ENCODE data around the gene GRM7. TPM values are rescaled to one million over a fixed set of nuclear protein-coding genes. Genes with fewer than 3 reads are reported as not detected.

Gene GRM7
- polyA plus RNA-seq, 1 donor from 2014 or later: 23.8 TPM

DNA sequence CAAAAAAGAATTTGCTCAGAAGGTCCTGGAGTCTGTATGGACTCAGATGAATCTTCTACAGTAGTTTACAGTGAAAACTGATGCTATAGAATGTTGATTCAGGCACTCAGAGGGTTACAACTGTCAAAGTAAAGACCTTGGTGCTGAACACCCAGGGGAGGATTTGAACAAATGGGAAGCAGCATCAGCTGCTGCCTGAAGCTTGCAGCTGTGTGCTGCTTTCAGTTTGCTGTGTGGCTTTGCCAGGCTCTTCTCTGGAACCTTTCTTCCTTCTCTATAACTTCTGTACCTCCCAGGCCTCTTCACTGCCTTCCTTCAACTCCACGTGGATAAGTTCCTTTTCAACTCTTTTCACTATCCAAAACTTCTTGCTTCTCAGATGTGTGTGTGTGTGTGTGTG lies 214.2 kb downstream of the GRM7 start:
- TF ChIP-seq RAD21 (conservative IDR thresholded peaks at IDR 0.05): no peak
- no peak for TF ChIP-seq SMC3 (conservative IDR thresholded peaks at IDR 0.05; ENCODE audit: poor library complexity)
- TF ChIP-seq REST (IDR thresholded peaks at IDR 0.05; ENCODE audit: borderline replicate concordance): no peak
- no peak for TF ChIP-seq TAF1 (IDR thresholded peaks at IDR 0.05; ENCODE audit: low read depth)
- TF ChIP-seq, protein P1, sequence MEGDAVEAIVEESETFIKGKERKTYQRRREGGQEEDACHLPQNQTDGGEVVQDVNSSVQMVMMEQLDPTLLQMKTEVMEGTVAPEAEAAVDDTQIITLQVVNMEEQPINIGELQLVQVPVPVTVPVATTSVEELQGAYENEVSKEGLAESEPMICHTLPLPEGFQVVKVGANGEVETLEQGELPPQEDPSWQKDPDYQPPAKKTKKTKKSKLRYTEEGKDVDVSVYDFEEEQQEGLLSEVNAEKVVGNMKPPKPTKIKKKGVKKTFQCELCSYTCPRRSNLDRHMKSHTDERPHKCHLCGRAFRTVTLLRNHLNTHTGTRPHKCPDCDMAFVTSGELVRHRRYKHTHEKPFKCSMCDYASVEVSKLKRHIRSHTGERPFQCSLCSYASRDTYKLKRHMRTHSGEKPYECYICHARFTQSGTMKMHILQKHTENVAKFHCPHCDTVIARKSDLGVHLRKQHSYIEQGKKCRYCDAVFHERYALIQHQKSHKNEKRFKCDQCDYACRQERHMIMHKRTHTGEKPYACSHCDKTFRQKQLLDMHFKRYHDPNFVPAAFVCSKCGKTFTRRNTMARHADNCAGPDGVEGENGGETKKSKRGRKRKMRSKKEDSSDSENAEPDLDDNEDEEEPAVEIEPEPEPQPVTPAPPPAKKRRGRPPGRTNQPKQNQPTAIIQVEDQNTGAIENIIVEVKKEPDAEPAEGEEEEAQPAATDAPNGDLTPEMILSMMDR (IDR thresholded peaks at IDR 0.05; ENCODE audit: poor library complexity, severe bottlenecking): no peak
- no peak for TF ChIP-seq EZH2 (IDR thresholded peaks at IDR 0.05; ENCODE audit: borderline replicate concordance, insufficient read depth, low read length, poor library complexity, severe bottlenecking)
- TF ChIP-seq EP300 (conservative IDR thresholded peaks at IDR 0.05; ENCODE audit: poor library complexity, severe bottlenecking): no peak
- TF ChIP-seq POLR2AphosphoS5 (IDR thresholded peaks at IDR 0.05): no peak
- TF ChIP-seq MXI1 (conservative IDR thresholded peaks at IDR 0.05; ENCODE audit: poor library complexity, severe bottlenecking): no peak
- Histone ChIP-seq H3K36me3 (ENCODE audit: insufficient read depth, low read length) (no peaks in the 10 kb centered on the region), H3K9me3 (ENCODE audit: low read length) (no peaks in the 10 kb centered on the region), H4K20me1 (ENCODE audit: insufficient read depth) (no peaks in the 10 kb centered on the region), H3K9ac (ENCODE audit: low read length) (no peak overlapping the region), H3K4me2 (ENCODE audit: low read length) (no peak overlapping the region), H3K4me3 (ENCODE audit: low read length) (no peak overlapping the region), H3K9me2 (ENCODE audit: insufficient read depth, low read length) (no peaks in the 10 kb centered on the region), H3K27ac (ENCODE audit: low read length) (no peak overlapping the region), H2AFZ (ENCODE audit: low read depth, low read length) (no peak overlapping the region), H3K79me2 (replicated peaks; ENCODE audit: insufficient read depth, low read length) (no peaks in the 10 kb centered on the region), H3F3A (ENCODE audit: insufficient read depth, low read length, poor library complexity, severe bottlenecking) (no peaks in the 10 kb centered on the region), H3K27me3 (ENCODE audit: insufficient read depth, low read depth, low read length) (no peaks in the 10 kb centered on the region)

GRCh38 chr3:7075901-7076300 lies 215.0 kb downstream of the GRM7 start:
- no peaks in the 10 kb centered on the region for H3K27me3 ChIP-seq (ENCODE audit: insufficient read depth, low read depth, low read length)
- TF ChIP-seq TAF1 (IDR thresholded peaks at IDR 0.05; ENCODE audit: low read depth): no peak
- H3K27ac ChIP-seq (ENCODE audit: low read length): no peak overlapping the region
- no peaks in the 10 kb centered on the region for H3K36me3 ChIP-seq (ENCODE audit: insufficient read depth, low read length)
- H3F3A ChIP-seq (ENCODE audit: insufficient read depth, low read length, poor library complexity, severe bottlenecking): no peaks in the 10 kb centered on the region
- H3K9me2 ChIP-seq (ENCODE audit: insufficient read depth, low read length): no peaks in the 10 kb centered on the region
- H4K20me1 ChIP-seq (ENCODE audit: insufficient read depth): no peaks in the 10 kb centered on the region
- no peaks in the 10 kb centered on the region for H3K79me2 ChIP-seq (replicated peaks; ENCODE audit: insufficient read depth, low read length)
- H3K9ac ChIP-seq (ENCODE audit: low read length): no peak overlapping the region
- no peaks in the 10 kb centered on the region for H3K9me3 ChIP-seq (ENCODE audit: low read length)
- no peak overlapping the region for H2AFZ ChIP-seq (ENCODE audit: low read depth, low read length)
- H3K4me3 ChIP-seq (ENCODE audit: low read length): no peak overlapping the region
- no peak overlapping the region for H3K4me2 ChIP-seq (ENCODE audit: low read length)

- TF ChIP-seq EP300 (conservative IDR thresholded peaks at IDR 0.05; ENCODE audit: poor library complexity, severe bottlenecking) (no peak), POLR2AphosphoS5 (IDR thresholded peaks at IDR 0.05) (no peak), SMC3 (conservative IDR thresholded peaks at IDR 0.05; ENCODE audit: poor library complexity) (no peak), MXI1 (conservative IDR thresholded peaks at IDR 0.05; ENCODE audit: poor library complexity, severe bottlenecking) (no peak), RAD21 (conservative IDR thresholded peaks at IDR 0.05) (no peak), TAF1 (IDR thresholded peaks at IDR 0.05; ENCODE audit: low read depth) (no peak), EZH2 (IDR thresholded peaks at IDR 0.05; ENCODE audit: borderline replicate concordance, insufficient read depth, low read length, poor library complexity, severe bottlenecking) (no peak), REST (IDR thresholded peaks at IDR 0.05; ENCODE audit: borderline replicate concordance) (no peak)
- TF ChIP-seq, protein P1 (IDR thresholded peaks at IDR 0.05; ENCODE audit: poor library complexity, severe bottlenecking): no peak
- no peak overlapping the region for H3K27ac ChIP-seq (ENCODE audit: low read length)
Measured at GRCh38 chr3:7082244-7082643, 221.3 kb downstream of the GRM7 start.

More at GRCh38 chr3:7082244-7082643, 221.3 kb downstream of the GRM7 start:
- no peaks in the 10 kb centered on the region for H3K9me3 ChIP-seq (ENCODE audit: low read length)
- H3K9ac ChIP-seq (ENCODE audit: low read length): no peak overlapping the region
- no peaks in the 10 kb centered on the region for H3K27me3 ChIP-seq (ENCODE audit: insufficient read depth, low read depth, low read length)
- no peak overlapping the region for H2AFZ ChIP-seq (ENCODE audit: low read depth, low read length)
- no peaks in the 10 kb centered on the region for H4K20me1 ChIP-seq (ENCODE audit: insufficient read depth)
- no peak overlapping the region for H3K4me2 ChIP-seq (ENCODE audit: low read length)
- no peaks in the 10 kb centered on the region for H3F3A ChIP-seq (ENCODE audit: insufficient read depth, low read length, poor library complexity, severe bottlenecking)
- no peaks in the 10 kb centered on the region for H3K36me3 ChIP-seq (ENCODE audit: insufficient read depth, low read length)
- no peaks in the 10 kb centered on the region for H3K9me2 ChIP-seq (ENCODE audit: insufficient read depth, low read length)
- H3K79me2 ChIP-seq (replicated peaks; ENCODE audit: insufficient read depth, low read length): no peaks in the 10 kb centered on the region
- no peak overlapping the region for H3K4me3 ChIP-seq (ENCODE audit: low read length)
